Endothelial cell of umbilical vein (primary cell): ENCODE data around the gene ZC3H14. TPM values are rescaled to one million over a fixed set of nuclear protein-coding genes. Genes with fewer than 3 reads are reported as not detected.

Experiments
- BruUV-seq: library from RNA; stranded (reverse); fragments of 400-500 nt; replicated peaks from 2 replicates; lab custom pipeline; 2021; lab: Mats Ljungman, UMichigan
- CTCF ChIA-PET: fragments of 300-600, 350-600 bp; sonication (Branson Sonifier 250); formaldehyde crosslinking; loops from one replicate; lab custom pipeline; 2021; ENCODE audit warnings: antibody characterized with exemption, inconsistent platforms; lab: Charles Lee
- POLR2A ChIA-PET: fragments of 300-600, 350-600 bp; sonication (Branson Sonifier 250); formaldehyde crosslinking; loops from one replicate; lab custom pipeline; 2021; ENCODE audit warnings: antibody characterized with exemption, inconsistent platforms; lab: Charles Lee
- DNase-seq: peaks from one replicate; pipeline ENCODE4 v3.0.0-alpha.2; 2011; ENCODE audit warnings: low read depth, low spot score
- FAIRE-seq: peaks from 2 replicates; lab custom pipeline; 2011; peaks lifted over from hg19 to GRCh38; lab: Jason Lieb, UNC
- H2AFZ ChIP-seq: 2 replicates; pipeline ENCODE4 v1.6.0; 2012; ENCODE audit warnings: low read depth, low read length, control low read depth, inconsistent platforms
- H3K27ac ChIP-seq: 2 replicates; pipeline ENCODE4 v1.5.1; 2011; ENCODE audit warnings: low read depth, mild to moderate bottlenecking, control low read depth, low read length, moderate library complexity; ENCODE audit not compliant: insufficient read depth
- H3K27me3 ChIP-seq, 2 experiments: 2 replicates each; pipeline versions ENCODE4 v1.6.0 to v1.6.1; 2011; ENCODE audit warnings: low read length in 2 of 2, mixed read lengths in 1 of 2; ENCODE audit not compliant: control insufficient read depth in 2 of 2, insufficient read depth in 2 of 2
- H3K36me3 ChIP-seq, 2 experiments: 2 replicates in 1 of 2; 3 replicates in 1 of 2; pipeline ENCODE4 v1.5.1; 2011; ENCODE audit warnings: low read length in 2 of 2, mild to moderate bottlenecking in 1 of 2, moderate library complexity in 1 of 2; ENCODE audit not compliant: control insufficient read depth in 2 of 2, insufficient read depth in 2 of 2; ENCODE audit errors: extremely low read depth in 1 of 2
- H3K4me1 ChIP-seq: 3 replicates; pipeline ENCODE4 v1.5.1; 2011; ENCODE audit warnings: mild to moderate bottlenecking, low read length; ENCODE audit not compliant: control insufficient read depth, insufficient read depth; ENCODE audit errors: extremely low read depth
- H3K4me2 ChIP-seq: 2 replicates; pipeline ENCODE4 v1.6.1; 2011; ENCODE audit warnings: low read length, control low read depth, mixed read lengths; ENCODE audit not compliant: insufficient read depth
- H3K4me3 ChIP-seq, 3 experiments: fragments of 200-600 bp in 1 of 3; sonication (generic), shearing (Covaris generic) in 1 of 3; replicated peaks in 1 of 3; 2 replicates each; pipeline ENCODE4 v1.5.1; 2011 to 2016; ENCODE audit warnings: control low read depth in 3 of 3, low read length in 3 of 3, mild to moderate bottlenecking in 2 of 3, inconsistent platforms in 1 of 3, low read depth in 1 of 3, moderate library complexity in 1 of 3; ENCODE audit not compliant: insufficient read depth in 1 of 3
- H3K79me2 ChIP-seq: 2 replicates; pipeline ENCODE4 v1.6.0; 2012; ENCODE audit warnings: low read length, inconsistent platforms; ENCODE audit not compliant: control insufficient read depth, insufficient read depth
- H3K9ac ChIP-seq: replicated peaks from 2 replicates; pipeline ENCODE3; 2011; ENCODE audit warnings: low read length, control low read depth; ENCODE audit not compliant: insufficient read depth; ENCODE audit errors: extremely low read depth
- H3K9me1 ChIP-seq: replicated peaks from 3 replicates; pipeline ENCODE4 v1.6.0; 2011; ENCODE audit warnings: mild to moderate bottlenecking, low read length; ENCODE audit not compliant: control insufficient read depth, insufficient read depth; ENCODE audit errors: extremely low read depth
- H3K9me3 ChIP-seq: replicated peaks from 2 replicates; pipeline ENCODE4 v1.5.1; 2012; ENCODE audit warnings: low read length, inconsistent platforms; ENCODE audit not compliant: control insufficient read depth, insufficient read depth
- H4K20me1 ChIP-seq: replicated peaks from 2 replicates; pipeline ENCODE3; 2011; ENCODE audit warnings: mild to moderate bottlenecking, low read length; ENCODE audit not compliant: control insufficient read depth, insufficient read depth; ENCODE audit errors: extremely low read depth
- EZH2 ChIP-seq: IDR thresholded peaks from 2 replicates; pipeline ENCODE4 v1.6.1; 2012; ENCODE audit warnings: borderline replicate concordance, low read depth, mild to moderate bottlenecking, moderate library complexity, low read length, inconsistent platforms; ENCODE audit not compliant: severe bottlenecking
- FOS ChIP-seq: IDR thresholded peaks from 2 replicates; pipeline ENCODE4 v1.6.1; 2011; ENCODE audit warnings: mild to moderate bottlenecking, low read length, moderate library complexity, borderline replicate concordance; ENCODE audit not compliant: insufficient read depth
- GATA2 ChIP-seq: IDR thresholded peaks from 2 replicates; pipeline ENCODE4 v1.7.0; 2011; ENCODE audit warnings: low read depth, mild to moderate bottlenecking, moderate library complexity, mixed read lengths, low read length; ENCODE audit not compliant: insufficient read length, insufficient read depth
- JUN ChIP-seq: IDR thresholded peaks from 2 replicates; pipeline ENCODE4 v1.6.1; 2011; ENCODE audit warnings: borderline replicate concordance, low read depth; ENCODE audit not compliant: insufficient read length, insufficient read depth
- MYC ChIP-seq: IDR thresholded peaks from one replicate; pipeline ENCODE4 v1.6.1; 2011; ENCODE audit warnings: mild to moderate bottlenecking, low read depth, low read length
- POLR2A ChIP-seq: IDR thresholded peaks from 2 replicates; pipeline ENCODE4 v1.6.1; 2012; ENCODE audit warnings: low read depth, mild to moderate bottlenecking, control low read depth, low read length
- POLR2AphosphoS5 ChIP-seq: IDR thresholded peaks from 2 replicates; pipeline ENCODE4 v1.6.1; 2012; ENCODE audit warnings: low read depth, mild to moderate bottlenecking, control low read depth, low read length, moderate library complexity; ENCODE audit not compliant: insufficient read depth
- dilution Hi-C: fragments of 300-500 bp; cut with MboI; formaldehyde crosslinking; loops from one replicate; pipeline ENCODE4 v1.15.0; 2019; ENCODE audit warnings: low sequenced_read_pairs; ENCODE audit not compliant: extremely low pct_ligation_motif_present
- intact Hi-C: fragments of 100-400 bp; cut with micrococcal nuclease; formaldehyde crosslinking; loops from one replicate; pipeline ENCODE4 v1.10.0; 2022
- polyA plus RNA-seq, 4 experiments: library from polyadenylated mRNA; depleted of rRNA in 3 of 4; stranded (reverse) in 3 of 4; unstranded in 1 of 4; fragments of >200 nt; gene quantifications; 2 replicates each; pipeline versions ENCODE4 v1.2.1 to v1.2.3, GENCODE V29; 2011 to 2012; ENCODE audit warnings: missing spikeins in 1 of 4
- small RNA-seq: library from RNA; depleted of rRNA; stranded (forward); fragments of <200 nt; gene quantifications from one replicate; pipeline ENCODE3, GENCODE V24; 2012; ENCODE audit warnings: low replicate concordance, low read depth; ENCODE audit not compliant: insufficient read depth, insufficient read length
- total RNA-seq: library from RNA; stranded (reverse); gene quantifications from 2 replicates; pipeline ENCODE4 v1.2.3, GENCODE V29; 2021
- TF ChIP-seq, protein P1 (sequence below), 2 donors: IDR thresholded peaks; 1 replicate in 1 of 2; 2 replicates in 1 of 2; pipeline ENCODE4 v1.5.1; 2011; ENCODE audit warnings: low read length in 2 of 2, mild to moderate bottlenecking in 2 of 2, moderate library complexity in 2 of 2, control low read depth in 1 of 2, inconsistent platforms in 1 of 2, low read depth in 1 of 2; ENCODE audit not compliant: insufficient read depth in 1 of 2; ENCODE audit errors: extremely low read depth in 1 of 2
- TF ChIP-seq, protein P2 (sequence below): IDR thresholded peaks from 2 replicates; pipeline ENCODE4 v1.6.1; 2011; ENCODE audit not compliant: insufficient read depth, insufficient read length

The ZC3H14 gene
- total and polyA plus RNA-seq, 2 donors (not counting 3 experiments of a cell fraction or from before 2014, with no cell fraction given): 61.2 to 61.8 TPM

DNA sequence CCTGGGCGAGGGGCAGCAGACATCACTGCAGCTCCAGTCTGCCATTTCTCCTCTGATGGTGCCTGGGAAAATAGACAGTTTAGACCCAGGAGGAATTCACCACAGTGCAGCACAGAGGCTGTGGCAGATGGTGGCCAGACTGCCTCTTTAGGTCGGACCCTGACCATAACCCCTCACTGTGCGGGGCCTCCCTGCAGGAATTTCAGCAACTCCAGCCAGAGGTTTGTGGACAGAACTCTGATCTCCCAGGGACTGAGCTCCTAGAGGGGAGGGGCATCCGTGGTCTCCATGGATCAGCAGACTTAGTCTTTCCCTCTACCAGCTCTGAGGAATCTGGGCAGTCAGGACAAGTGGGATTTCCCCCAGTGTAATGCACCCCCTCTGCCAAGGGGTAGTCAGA, 106.5 kb downstream of the ZC3H14 start:
- H3K79me2 ChIP-seq: no peaks in the 10 kb centered on the region
- intact Hi-C loops (loop anchor here (10.0 kb wide), 1 partner anchor 1245 kb away; no protein-coding TSS in a partner anchor), dilution Hi-C loops (no loop called here)
- CTCF ChIA-PET: interaction anchor here (0.8 to 5.2 kb wide), 3 partner anchors 10 to 346 kb away, joined by 5 to 64 read pairs (median 13); no protein-coding TSS in a partner anchor
- no peaks in the 10 kb centered on the region for H4K20me1 ChIP-seq
- no peak overlapping the region for H3K4me2 ChIP-seq
- no peak overlapping the region for H3K9ac ChIP-seq
- H2AFZ ChIP-seq: no peak overlapping the region
- H3K36me3 ChIP-seq: no peaks in the 10 kb centered on the region
- no peak overlapping the region for H3K4me3 ChIP-seq
- no peaks in the 10 kb centered on the region for H3K9me3 ChIP-seq
- no TSS peak for BruUV-seq
- peaks cover 0 to 3% of the 10 kb centered on the region in 2 experiments for H3K27me3 ChIP-seq
- H3K27ac ChIP-seq: no peak overlapping the region
- no peaks in the 10 kb centered on the region for H3K9me1 ChIP-seq
- POLR2A ChIA-PET: no interaction called here
- TF ChIP-seq FOS: no peak
- TF ChIP-seq EZH2: no peak
- TF ChIP-seq GATA2: no peak
- TF ChIP-seq, protein P1, sequence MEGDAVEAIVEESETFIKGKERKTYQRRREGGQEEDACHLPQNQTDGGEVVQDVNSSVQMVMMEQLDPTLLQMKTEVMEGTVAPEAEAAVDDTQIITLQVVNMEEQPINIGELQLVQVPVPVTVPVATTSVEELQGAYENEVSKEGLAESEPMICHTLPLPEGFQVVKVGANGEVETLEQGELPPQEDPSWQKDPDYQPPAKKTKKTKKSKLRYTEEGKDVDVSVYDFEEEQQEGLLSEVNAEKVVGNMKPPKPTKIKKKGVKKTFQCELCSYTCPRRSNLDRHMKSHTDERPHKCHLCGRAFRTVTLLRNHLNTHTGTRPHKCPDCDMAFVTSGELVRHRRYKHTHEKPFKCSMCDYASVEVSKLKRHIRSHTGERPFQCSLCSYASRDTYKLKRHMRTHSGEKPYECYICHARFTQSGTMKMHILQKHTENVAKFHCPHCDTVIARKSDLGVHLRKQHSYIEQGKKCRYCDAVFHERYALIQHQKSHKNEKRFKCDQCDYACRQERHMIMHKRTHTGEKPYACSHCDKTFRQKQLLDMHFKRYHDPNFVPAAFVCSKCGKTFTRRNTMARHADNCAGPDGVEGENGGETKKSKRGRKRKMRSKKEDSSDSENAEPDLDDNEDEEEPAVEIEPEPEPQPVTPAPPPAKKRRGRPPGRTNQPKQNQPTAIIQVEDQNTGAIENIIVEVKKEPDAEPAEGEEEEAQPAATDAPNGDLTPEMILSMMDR (IDR thresholded peaks at IDR 0.05; ENCODE audit: extremely low read depth in 1 of 2, insufficient read depth in 1 of 2, low read depth in 1 of 2, low read length in 2 of 2): no peak
- no peak for TF ChIP-seq POLR2A
- TF ChIP-seq MYC: no peak
- TF ChIP-seq, protein P2, sequence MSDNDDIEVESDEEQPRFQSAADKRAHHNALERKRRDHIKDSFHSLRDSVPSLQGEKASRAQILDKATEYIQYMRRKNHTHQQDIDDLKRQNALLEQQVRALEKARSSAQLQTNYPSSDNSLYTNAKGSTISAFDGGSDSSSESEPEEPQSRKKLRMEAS: no peak
- no peak for TF ChIP-seq POLR2AphosphoS5
- TF ChIP-seq JUN: no peak
- no peak for FAIRE-seq
- no peak for DNase-seq
- H3K4me1 ChIP-seq: no peaks in the 10 kb centered on the region

Small RNAs within 50 kb of the gene (small RNA-seq; reads per million reads assigned to genes)
- gene RNU4-22P: not detected

Other genes starting within 250 kb of the ZC3H14 start
- gene KCNK10, start 239.8 kb upstream of the ZC3H14 start, total RNA-seq: not detected in 2 replicates
- gene KCNK10, start 239.8 kb upstream of the ZC3H14 start, polyA plus RNA-seq: not detected in 2 replicates
- gene SPATA7, start 177.4 kb upstream of the ZC3H14 start, total RNA-seq: 8.4 and 9.7 TPM in 2 replicates
- 4.0 and 4.5 TPM in 2 replicates for gene SPATA7, start 177.4 kb upstream of the ZC3H14 start, polyA plus RNA-seq
- 16.1 and 22.9 TPM in 2 replicates for gene PTPN21, start 8.0 kb upstream of the ZC3H14 start, total RNA-seq
- gene PTPN21, start 8.0 kb upstream of the ZC3H14 start, polyA plus RNA-seq: 9.2 and 10.2 TPM in 2 replicates
- 0.09 TPM in 1 of 2 replicates, not detected in the other for gene EML5, start 229.9 kb downstream of the ZC3H14 start, total RNA-seq
- 0.06 TPM in 1 of 2 replicates, not detected in the other for gene EML5, start 229.9 kb downstream of the ZC3H14 start, polyA plus RNA-seq